T-helper 22 cell (primary cell): Measurements from ENCODE around the gene TCEAL8.
"Not testable (repeated sequence)": the region's sequence is repeated elsewhere in the genome, so short reads cannot be mapped to it uniquely, and the experiment has no call there.

Source experiments
- DNase-seq: peaks from one replicate; pipeline ENCODE4 v3.0.0-alpha.2; 2020; ENCODE audit warnings: low read depth

TCEAL8 gene

GRCh38 chrX:103254921-103255493 is at the start of gene TCEAL8:
Gene TCEAL8 (minus strand): TSS chrX:103255155. CDS start chrX:103253979, 1,176 bp downstream.
- peak; percentile 41 for DNase-seq

DNA sequence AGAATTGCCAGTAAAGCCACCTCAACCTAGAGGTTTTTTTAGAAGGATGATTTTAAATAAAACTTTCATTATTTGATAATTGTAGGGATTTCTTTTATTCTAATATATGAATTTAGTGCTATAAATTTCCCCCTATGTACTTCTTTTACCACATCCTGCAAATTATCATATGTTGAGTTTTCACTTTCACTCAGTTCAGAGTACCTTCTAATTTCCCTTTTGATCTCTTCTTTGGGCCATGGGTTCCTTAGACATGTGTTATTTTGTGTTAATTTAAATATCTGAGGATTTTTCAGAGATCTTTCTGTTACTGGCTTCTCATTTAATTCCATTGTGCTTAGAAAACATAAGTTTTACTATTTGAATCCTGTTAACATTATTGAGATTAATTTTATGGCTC is 49.8 kb upstream of the TCEAL8 start:
- DNase-seq: no peak

GRCh38 chrX:103293118-103293517 is 38.2 kb upstream of the TCEAL8 start:
- no peak for DNase-seq

DNA sequence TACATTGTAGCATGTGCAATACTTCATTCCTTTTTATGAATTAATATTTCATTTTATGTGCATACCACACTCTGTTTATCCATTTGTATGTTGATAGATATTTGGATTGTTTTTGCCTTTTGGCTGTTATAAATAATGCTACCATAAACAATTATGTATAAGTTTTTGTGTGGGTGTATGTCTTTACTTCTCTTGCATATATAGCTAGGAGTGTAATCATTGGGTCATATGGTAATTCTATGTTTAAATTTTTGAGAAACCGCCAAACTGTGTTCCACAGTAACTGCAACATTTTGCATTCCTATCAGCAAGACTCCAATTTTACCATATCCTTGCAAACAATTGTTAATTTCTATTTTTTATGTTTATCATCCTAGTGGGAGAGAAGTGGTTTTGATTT is 24.7 kb upstream of the TCEAL8 start:
- no peak for DNase-seq

- DNase-seq: no peak
Measured at GRCh38 chrX:103276581-103277002, 21.6 kb upstream of the TCEAL8 start, which contains the start of gene TCEAL5. Gene TCEAL5 (minus strand): TSS chrX:103276750. CDS start chrX:103274563, 2,187 bp downstream.

- no peak for DNase-seq
Measured at GRCh38 chrX:103275947-103276567, 21.1 kb upstream of the TCEAL8 start.

GRCh38 chrX:103274284-103274683 is 19.3 kb upstream of the TCEAL8 start:
- no peak for DNase-seq

DNA sequence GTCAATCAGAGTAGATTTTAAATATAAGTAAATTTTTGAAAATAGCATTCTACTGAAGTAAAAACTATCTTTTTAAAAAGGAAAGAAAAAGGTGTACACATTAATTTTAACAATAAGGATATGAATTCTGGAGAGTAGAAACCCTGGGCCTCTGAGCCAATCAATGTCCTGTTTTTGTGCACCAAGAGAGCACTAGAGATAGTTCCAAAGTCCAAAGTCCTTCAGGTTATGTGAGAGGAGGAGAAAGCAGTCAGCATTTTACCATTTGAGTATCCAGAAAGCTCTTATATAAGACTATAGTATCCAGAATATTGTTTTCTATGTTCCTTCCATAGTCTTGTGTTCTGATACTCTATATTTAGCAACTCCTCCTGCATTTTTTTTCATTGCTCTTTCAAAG is 3.3 kb upstream of the TCEAL8 start:
- no peak for DNase-seq

DNA sequence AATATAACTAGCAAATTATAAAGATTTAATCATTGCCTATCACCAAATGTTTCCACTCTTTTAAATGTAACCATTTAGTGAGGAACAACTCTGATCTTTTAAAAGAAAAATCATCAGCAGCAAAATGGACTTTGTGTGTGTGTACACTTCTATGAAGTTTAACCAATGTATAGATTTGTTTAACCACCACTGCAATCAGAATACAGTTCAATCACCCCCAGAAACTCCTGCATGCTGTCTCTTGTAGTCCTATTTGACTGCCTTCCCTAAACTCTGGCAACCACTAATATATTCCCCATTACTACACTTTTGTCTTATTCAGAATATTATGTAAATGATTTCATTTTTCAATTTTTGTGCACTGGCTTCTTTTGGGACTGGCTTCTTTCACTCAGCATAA is 1.7 kb upstream of the TCEAL8 start:
- no peak for DNase-seq

DNA sequence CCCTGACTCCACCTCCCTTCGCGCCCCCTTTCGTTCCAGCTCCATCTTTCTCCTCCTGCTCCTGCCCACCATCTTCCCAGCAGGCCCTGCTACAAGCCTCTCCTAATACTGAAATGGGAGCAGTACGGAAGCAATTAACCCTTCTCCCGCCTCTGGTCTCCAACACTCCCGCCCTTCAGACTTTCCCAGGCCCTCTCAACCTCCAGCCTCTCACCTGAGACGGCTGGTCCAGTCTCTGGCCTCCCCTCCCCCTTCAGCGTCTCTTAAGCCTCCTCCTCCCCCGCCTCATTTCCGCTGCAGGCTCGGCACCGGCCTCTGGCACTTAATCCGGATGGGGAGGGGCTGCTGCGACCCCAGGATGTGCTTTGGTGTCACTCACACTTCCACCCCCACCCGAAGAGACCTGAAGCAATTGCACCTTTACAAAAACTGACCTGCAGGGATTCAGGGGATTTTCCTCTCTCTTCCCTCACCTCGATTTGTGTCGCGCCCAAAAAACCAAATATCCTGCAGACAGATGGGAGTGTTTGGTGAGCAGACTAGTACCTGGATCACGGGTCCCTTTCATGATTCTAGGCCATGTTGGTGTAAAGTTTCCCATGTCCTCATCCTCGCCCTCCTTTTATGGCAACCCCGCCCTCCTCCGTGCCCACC is 657 bp downstream of the TCEAL8 start:
- DNase-seq: no peak

- DNase-seq: no peak
Measured at GRCh38 chrX:103253608-103254007, 1.3 kb downstream of the TCEAL8 start.

GRCh38 chrX:103250977-103251376 is 4.0 kb downstream of the TCEAL8 start:
- no peak for DNase-seq

GRCh38 chrX:103249805-103250204 is 5.2 kb downstream of the TCEAL8 start:
- no peak for DNase-seq

- DNase-seq: no peak
Measured at GRCh38 chrX:103248553-103248952, 6.4 kb downstream of the TCEAL8 start.

DNA sequence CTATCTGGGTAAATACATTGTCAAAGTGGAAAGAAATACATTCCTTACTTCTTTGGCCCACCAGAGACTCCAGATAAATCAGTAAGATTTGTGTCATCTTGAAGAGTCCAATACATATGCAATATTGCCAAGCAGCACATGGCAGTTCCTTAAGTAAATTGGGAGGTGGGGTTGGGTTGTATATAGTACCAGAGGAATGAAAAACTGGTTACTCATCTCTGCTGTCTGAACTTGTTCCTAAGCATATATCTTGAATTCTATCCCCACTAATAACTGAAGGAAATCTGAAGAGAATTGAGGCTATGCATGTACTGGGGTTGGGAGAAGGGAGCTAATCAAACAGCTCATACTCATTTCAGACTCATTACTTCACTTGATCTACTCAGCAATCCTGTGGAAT is 14.8 kb downstream of the TCEAL8 start:
- no peak for DNase-seq

DNA sequence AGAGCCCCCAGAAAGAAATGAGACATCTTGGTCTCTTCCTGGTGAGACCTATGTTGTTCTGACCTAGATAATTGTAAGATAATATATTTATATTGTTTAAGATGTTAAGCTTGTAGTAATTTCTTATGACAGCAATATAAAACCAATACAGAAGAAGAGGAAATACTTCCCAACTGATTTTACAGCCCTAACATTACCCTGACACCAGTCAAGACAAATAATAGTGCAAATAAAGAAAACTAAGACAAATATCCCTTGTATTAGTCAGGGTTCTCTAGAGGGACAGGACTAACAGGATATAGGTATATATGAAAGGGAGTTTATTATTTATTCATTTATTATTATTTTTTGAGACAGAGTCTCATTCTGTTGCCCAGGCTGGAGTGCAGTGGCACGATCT is 18.7 kb downstream of the TCEAL8 start:
- no peak for DNase-seq

- DNase-seq: not testable (repeated sequence)
Measured at GRCh38 chrX:103235608-103236007, 19.3 kb downstream of the TCEAL8 start.

DNA sequence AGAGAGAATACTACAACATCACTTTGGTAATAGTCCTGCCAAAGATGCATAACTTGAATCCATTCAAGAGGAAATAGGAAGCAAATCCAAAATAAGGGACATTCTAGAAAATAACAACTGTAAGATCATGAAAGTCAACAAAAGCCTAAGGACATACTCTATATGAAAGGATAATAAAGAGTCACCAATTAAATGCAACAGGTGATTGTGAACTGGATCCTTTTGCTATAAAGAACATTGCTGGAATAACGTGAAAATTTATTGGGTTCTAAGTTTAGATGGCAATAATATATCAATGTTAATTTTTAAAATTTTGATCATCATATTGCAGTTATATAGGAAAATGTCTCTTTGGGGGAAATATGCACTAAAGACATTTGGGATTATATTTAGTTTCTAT is 20.1 kb downstream of the TCEAL8 start:
- DNase-seq: no peak

DNA sequence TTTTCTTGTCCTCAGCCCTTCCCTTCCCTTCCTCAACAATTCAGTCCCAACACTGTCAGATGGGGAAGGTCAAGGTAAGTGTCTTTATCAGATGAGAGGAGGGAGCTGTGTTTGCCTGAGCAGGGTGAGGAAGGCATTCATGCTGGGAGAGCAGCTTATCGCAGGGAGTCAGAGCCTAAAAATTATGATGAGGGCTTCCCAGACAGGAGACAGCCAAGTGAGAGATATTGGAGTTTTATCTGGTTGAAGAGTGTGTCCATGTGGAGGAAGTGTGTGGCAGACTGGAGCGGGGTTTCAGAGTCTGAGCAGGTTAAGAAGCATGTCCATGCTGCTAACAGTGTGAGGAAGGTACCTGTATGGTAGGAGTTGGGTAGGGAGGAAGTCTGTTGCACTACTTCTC is 21.7 kb downstream of the TCEAL8 start:
- no peak for DNase-seq

GRCh38 chrX:103225918-103226317 is 29.0 kb downstream of the TCEAL8 start:
- DNase-seq: not testable (repeated sequence)

- DNase-seq: no peak
Measured at GRCh38 chrX:103220511-103221323, 34.2 kb downstream of the TCEAL8 start.

- DNase-seq: peak; percentile 10
Measured at GRCh38 chrX:103215425-103215991, 39.4 kb downstream of the TCEAL8 start.
